ENCODE results near the gene LRRC36. TPM values are rescaled to one million over a fixed set of nuclear protein-coding genes. Genes with fewer than 3 reads are reported as not detected.
A peak's percentile ranks its signal among the peaks of the same experiment; 100 is the strongest.

The LRRC36 gene
- total RNA-seq, 1 donor from 2014 or later = 0.20 TPM

- Mint-ChIP-seq H3K4me1 (ENCODE audit: low read depth) (peaks cover 20% of the 10 kb centered on the region), H3K27ac (ENCODE audit: unreplicated experiment) (no peak overlapping the region), H3K27me3 (ENCODE audit: low read depth) (peaks cover 17% of the 10 kb centered on the region), H3K36me3 (ENCODE audit: low read depth) (no peaks in the 10 kb centered on the region), H3K9me3 (ENCODE audit: low read depth) (no peaks in the 10 kb centered on the region), H3K4me3 (ENCODE audit: unreplicated experiment) (no peak overlapping the region)
- TF ChIP-seq, protein P1, sequence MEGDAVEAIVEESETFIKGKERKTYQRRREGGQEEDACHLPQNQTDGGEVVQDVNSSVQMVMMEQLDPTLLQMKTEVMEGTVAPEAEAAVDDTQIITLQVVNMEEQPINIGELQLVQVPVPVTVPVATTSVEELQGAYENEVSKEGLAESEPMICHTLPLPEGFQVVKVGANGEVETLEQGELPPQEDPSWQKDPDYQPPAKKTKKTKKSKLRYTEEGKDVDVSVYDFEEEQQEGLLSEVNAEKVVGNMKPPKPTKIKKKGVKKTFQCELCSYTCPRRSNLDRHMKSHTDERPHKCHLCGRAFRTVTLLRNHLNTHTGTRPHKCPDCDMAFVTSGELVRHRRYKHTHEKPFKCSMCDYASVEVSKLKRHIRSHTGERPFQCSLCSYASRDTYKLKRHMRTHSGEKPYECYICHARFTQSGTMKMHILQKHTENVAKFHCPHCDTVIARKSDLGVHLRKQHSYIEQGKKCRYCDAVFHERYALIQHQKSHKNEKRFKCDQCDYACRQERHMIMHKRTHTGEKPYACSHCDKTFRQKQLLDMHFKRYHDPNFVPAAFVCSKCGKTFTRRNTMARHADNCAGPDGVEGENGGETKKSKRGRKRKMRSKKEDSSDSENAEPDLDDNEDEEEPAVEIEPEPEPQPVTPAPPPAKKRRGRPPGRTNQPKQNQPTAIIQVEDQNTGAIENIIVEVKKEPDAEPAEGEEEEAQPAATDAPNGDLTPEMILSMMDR (IDR thresholded peaks at IDR 0.05) = no peak
- no peak for DNase-seq (ENCODE audit: low spot score)
These were observed 100.3 kb downstream of the LRRC36 start for GRCh38 chr16:67426950-67427349.

DNA sequence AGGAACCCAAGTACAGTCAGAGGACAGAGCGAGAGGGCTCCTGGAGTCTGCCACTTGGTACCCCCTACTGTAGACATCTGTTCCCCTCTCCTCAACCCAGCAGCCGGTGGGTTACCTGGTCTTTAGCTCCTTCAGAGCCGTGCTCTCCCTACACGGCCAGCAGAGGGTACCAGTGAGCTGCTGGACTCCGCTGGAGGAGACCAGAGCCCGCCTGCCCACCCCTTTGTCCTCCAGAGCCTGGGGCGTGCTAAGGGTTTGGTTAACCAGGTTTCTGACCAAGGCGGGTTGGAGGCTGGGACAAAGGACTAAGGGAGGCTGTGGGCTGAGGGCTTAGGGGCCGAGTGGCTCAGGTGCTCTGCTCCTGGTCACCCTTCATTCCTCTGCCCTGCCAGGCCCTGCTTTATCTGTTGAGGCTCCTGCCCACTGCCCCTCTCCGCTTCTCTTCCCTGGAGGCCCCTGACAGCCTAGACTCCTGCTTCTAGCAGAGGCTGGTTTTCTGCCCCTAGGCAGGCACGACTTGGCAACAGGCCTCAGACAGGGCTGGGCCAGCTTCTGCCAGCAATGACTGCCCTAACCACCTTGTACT, 101.6 kb downstream of the LRRC36 start:
- H3K9me3 Mint-ChIP-seq (ENCODE audit: low read depth) = no peaks in the 10 kb centered on the region
- H3K4me1 Mint-ChIP-seq (ENCODE audit: low read depth) = peaks cover 20% of the 10 kb centered on the region
- no peak overlapping the region for H3K27ac Mint-ChIP-seq (ENCODE audit: unreplicated experiment)
- DNase-seq (ENCODE audit: low spot score) = peak; percentile 77
- no peak overlapping the region for H3K4me3 Mint-ChIP-seq (ENCODE audit: unreplicated experiment)
- no peaks in the 10 kb centered on the region for H3K36me3 Mint-ChIP-seq (ENCODE audit: low read depth)
- H3K27me3 Mint-ChIP-seq (ENCODE audit: low read depth) = peaks cover 17% of the 10 kb centered on the region
- TF ChIP-seq, protein P1 (IDR thresholded peaks at IDR 0.05) = peak; percentile 88

DNA sequence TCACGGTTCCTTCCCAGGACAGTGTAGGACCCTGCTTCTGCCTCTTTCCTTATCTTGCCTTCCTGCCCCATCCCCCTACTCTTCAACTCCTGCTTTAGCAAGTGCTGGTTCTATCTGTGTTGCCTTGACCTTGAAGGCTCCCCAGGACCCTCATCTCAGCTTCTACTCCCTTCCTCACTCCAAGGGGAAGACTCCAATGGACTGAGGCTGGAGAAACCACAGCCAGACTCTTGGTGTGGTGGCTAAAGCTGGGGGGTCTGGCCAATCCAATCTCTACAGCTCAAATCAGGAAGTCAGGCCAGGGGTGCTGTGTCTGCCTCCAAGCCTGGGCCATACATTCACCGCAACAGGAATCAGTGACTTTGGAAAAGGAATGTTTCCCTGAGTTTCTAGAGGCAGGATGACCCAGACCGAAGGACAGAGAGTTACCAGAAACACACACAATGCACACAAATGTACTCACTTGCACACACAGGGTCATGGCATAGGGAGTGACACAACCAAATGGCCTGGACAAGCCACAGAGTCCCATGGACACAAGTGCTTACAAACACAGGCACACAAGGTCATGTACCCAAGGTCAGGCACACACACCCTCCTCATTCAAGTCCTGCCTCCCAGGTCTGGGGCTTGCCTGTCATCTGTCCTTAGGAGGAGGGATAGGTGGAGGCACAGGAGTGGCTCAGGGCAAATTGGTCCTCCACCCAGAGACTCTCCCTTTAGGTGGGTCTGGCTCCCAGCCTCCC, 102.6 kb downstream of the LRRC36 start:
- no peaks in the 10 kb centered on the region for H3K9me3 Mint-ChIP-seq (ENCODE audit: low read depth)
- H3K27me3 Mint-ChIP-seq (ENCODE audit: low read depth) = peaks cover 17% of the 10 kb centered on the region
- H3K4me1 Mint-ChIP-seq (ENCODE audit: low read depth) = peaks cover 12% of the 10 kb centered on the region
- TF ChIP-seq, protein P1 (IDR thresholded peaks at IDR 0.05) = no peak
- no peak overlapping the region for H3K27ac Mint-ChIP-seq (ENCODE audit: unreplicated experiment)
- DNase-seq (ENCODE audit: low spot score) = no peak
- no peaks in the 10 kb centered on the region for H3K36me3 Mint-ChIP-seq (ENCODE audit: low read depth)
- H3K4me3 Mint-ChIP-seq (ENCODE audit: unreplicated experiment) = no peak overlapping the region

GRCh38 chr16:67429799-67430503, 103.3 kb downstream of the LRRC36 start:
- H3K36me3 Mint-ChIP-seq (ENCODE audit: low read depth) = no peaks in the 10 kb centered on the region
- H3K27ac Mint-ChIP-seq (ENCODE audit: unreplicated experiment) = no peak overlapping the region
- H3K4me3 Mint-ChIP-seq (ENCODE audit: unreplicated experiment) = peak overlapping the region; percentile 65
- TF ChIP-seq, protein P1 (IDR thresholded peaks at IDR 0.05) = no peak
- peaks cover 11% of the 10 kb centered on the region for H3K4me1 Mint-ChIP-seq (ENCODE audit: low read depth)
- no peaks in the 10 kb centered on the region for H3K9me3 Mint-ChIP-seq (ENCODE audit: low read depth)
- no peak for DNase-seq (ENCODE audit: low spot score)
- H3K27me3 Mint-ChIP-seq (ENCODE audit: low read depth) = peaks cover 17% of the 10 kb centered on the region

GRCh38 chr16:67430504-67430976, 103.9 kb downstream of the LRRC36 start:
- DNase-seq (ENCODE audit: low spot score) = no peak
- Mint-ChIP-seq H3K27ac (ENCODE audit: unreplicated experiment) (no peak overlapping the region), H3K9me3 (ENCODE audit: low read depth) (no peaks in the 10 kb centered on the region), H3K4me3 (ENCODE audit: unreplicated experiment) (peak overlapping the region; percentile 65), H3K36me3 (ENCODE audit: low read depth) (no peaks in the 10 kb centered on the region), H3K27me3 (ENCODE audit: low read depth) (peaks cover 13% of the 10 kb centered on the region), H3K4me1 (ENCODE audit: low read depth) (peaks cover 11% of the 10 kb centered on the region)
- TF ChIP-seq, protein P1 (IDR thresholded peaks at IDR 0.05) = peak; percentile 9
